GM10266 (cell line): Measurements from ENCODE around the gene SCNN1G.

Experiments
- DNase-seq: peaks from one replicate; pipeline ENCODE4 v3.0.0; 2012; ENCODE audit errors: extremely low spot score
- CTCF ChIP-seq: IDR thresholded peaks from 2 replicates; pipeline ENCODE4 v1.5.1; 2012; ENCODE audit warnings: mild to moderate bottlenecking, low read depth; ENCODE audit not compliant: control insufficient read depth, insufficient read depth; ENCODE audit errors: missing control alignments

The SCNN1G gene

GRCh38 chr16:23229714-23230113 is 47.2 kb downstream of the SCNN1G start:
- DNase-seq: no peak
- no peak for TF ChIP-seq CTCF

DNA sequence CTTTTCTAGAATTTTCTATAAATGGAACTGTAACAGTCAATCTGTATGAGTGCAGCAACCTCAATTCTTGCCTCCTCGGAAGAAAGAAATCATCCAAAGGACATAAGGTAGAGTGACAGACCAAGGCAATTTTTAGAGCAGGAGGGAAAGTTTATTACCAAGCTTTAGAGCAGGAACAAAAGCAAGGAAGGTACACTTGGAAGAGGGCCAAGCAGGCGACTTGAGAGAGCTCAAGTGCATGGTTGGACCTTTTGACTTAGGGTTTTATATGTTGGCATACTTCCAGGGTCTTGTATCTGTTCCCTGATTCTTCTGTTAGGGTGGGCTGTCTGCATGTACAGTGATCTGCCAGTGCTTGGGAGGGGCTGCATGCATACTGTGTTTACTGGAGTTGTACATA is 50.3 kb downstream of the SCNN1G start:
- DNase-seq: no peak
- no peak for TF ChIP-seq CTCF

- no peak for DNase-seq
- no peak for TF ChIP-seq CTCF
These were observed 52.6 kb downstream of the SCNN1G start for GRCh38 chr16:23235176-23235575.

- DNase-seq: no peak
- TF ChIP-seq CTCF: no peak
These were observed 54.4 kb downstream of the SCNN1G start for GRCh38 chr16:23236983-23237382.

DNA sequence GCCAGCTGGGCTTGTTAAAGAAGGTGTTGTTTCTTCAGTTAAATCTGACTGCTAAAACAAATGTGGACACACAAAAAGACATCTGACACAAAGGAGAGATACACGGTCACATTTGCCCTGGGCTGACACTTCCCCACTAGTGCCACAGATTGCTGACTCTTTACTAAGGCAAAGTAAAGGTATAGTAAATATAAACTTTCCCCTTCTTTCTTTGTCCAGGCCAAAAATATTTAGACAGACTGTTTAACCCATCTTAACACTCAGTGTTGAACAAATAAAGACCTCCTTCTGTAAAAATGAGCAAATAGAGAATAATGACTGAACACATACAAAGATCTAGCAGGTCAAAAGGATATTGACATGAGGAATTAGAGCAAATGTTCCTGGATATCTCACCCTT is 58.4 kb downstream of the SCNN1G start:
- no peak for DNase-seq
- TF ChIP-seq CTCF: no peak

DNA sequence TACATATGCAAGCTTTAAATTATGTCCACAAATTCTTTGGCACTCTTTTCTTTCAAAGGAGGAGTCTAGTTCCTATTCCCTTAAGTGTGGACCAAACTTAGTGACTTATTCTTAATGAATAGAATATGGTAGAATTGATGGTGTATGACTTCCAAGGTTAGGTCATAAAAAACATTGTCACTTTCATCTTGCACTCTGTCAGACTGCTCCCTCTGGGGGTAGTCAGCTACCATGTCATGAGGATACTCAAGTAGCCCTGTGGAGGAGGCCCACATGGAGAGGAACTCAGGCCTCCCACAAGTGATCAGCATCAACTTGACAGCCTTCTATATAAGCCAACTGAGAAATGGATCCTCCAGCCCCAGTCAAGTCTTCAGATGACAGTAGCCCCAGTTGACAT is 61.6 kb downstream of the SCNN1G start:
- DNase-seq: no peak
- no peak for TF ChIP-seq CTCF

- TF ChIP-seq CTCF: no peak
- no peak for DNase-seq
These were observed 62.7 kb downstream of the SCNN1G start for GRCh38 chr16:23245268-23245667.
